Measurements from ENCODE around the gene CDH13. TPM values are rescaled to one million over a fixed set of nuclear protein-coding genes. Genes with fewer than 3 reads are reported as not detected.

CDH13 gene
- total and polyA plus RNA-seq, 2 of the 8 experiments (the other 6 are each of a cell fraction or from before 2014, with no cell fraction given): 2.3 to 2.4 TPM

- TF ChIP-seq, protein P1, sequence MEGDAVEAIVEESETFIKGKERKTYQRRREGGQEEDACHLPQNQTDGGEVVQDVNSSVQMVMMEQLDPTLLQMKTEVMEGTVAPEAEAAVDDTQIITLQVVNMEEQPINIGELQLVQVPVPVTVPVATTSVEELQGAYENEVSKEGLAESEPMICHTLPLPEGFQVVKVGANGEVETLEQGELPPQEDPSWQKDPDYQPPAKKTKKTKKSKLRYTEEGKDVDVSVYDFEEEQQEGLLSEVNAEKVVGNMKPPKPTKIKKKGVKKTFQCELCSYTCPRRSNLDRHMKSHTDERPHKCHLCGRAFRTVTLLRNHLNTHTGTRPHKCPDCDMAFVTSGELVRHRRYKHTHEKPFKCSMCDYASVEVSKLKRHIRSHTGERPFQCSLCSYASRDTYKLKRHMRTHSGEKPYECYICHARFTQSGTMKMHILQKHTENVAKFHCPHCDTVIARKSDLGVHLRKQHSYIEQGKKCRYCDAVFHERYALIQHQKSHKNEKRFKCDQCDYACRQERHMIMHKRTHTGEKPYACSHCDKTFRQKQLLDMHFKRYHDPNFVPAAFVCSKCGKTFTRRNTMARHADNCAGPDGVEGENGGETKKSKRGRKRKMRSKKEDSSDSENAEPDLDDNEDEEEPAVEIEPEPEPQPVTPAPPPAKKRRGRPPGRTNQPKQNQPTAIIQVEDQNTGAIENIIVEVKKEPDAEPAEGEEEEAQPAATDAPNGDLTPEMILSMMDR (IDR thresholded peaks at IDR 0.05; ENCODE audit: control extremely low read depth in 1 of 3, insufficient read depth in 1 of 3, low read depth in 1 of 3, low read length in 3 of 3): no peak
- no peak for TF ChIP-seq TAF1 (IDR thresholded peaks at IDR 0.05; ENCODE audit: low read depth, low read length)
Observed at GRCh38 chr16:82584553-82585152, 42.1 kb upstream of the CDH13 start (continued).
